Natural killer cell (primary cell): ENCODE measurements around the gene PAAF1. TPM values are rescaled to one million over a fixed set of nuclear protein-coding genes. Genes with fewer than 3 reads are reported as not detected.

Experiments
- ATAC-seq, 3 donors: fragments of 150-1000 bp in 2 of 3; fragments of 200-7000 bp in 1 of 3; cut with Tn5 transposase; 1 replicate in 1 of 3; 2 replicates in 2 of 3; pipeline ENCODE4 v1.10.0; 2021; ENCODE audit warnings: mild to moderate bottlenecking in 2 of 3, moderate library complexity in 2 of 3
- DNase-seq, 2 donors: peaks; one replicate each; pipeline versions ENCODE4 v3.0.0 to v3.0.0-alpha.2; 2013 to 2021; ENCODE audit warnings: mixed read lengths in 1 of 2
- H3K27ac ChIP-seq: one replicate; pipeline ENCODE4 v1.5.1; 2013; ENCODE audit warnings: mild to moderate bottlenecking, low read length
- H3K27me3 ChIP-seq: one replicate; pipeline ENCODE4 v1.6.1; 2013; ENCODE audit warnings: low read length; ENCODE audit not compliant: control insufficient read depth, insufficient read depth
- H3K36me3 ChIP-seq: one replicate; pipeline ENCODE4 v1.6.1; 2013; ENCODE audit warnings: low read length; ENCODE audit not compliant: control insufficient read depth, insufficient read depth
- H3K4me1 ChIP-seq: one replicate; pipeline ENCODE4 v1.6.1; 2013; ENCODE audit warnings: low read length; ENCODE audit not compliant: control insufficient read depth, insufficient read depth
- H3K4me3 ChIP-seq: one replicate; pipeline ENCODE4 v1.5.1; 2013; ENCODE audit warnings: low read length
- H3K9me3 ChIP-seq: one replicate; pipeline ENCODE4 v1.6.1; 2013; ENCODE audit warnings: low read length; ENCODE audit not compliant: control insufficient read depth, insufficient read depth
- H3K27ac Mint-ChIP-seq, 2 donors: one replicate each; pipeline ENCODE4 v1.8.0; 2022; ENCODE audit warnings: mild to moderate bottlenecking in 2 of 2, mixed read lengths in 2 of 2, moderate library complexity in 1 of 2
- H3K27me3 Mint-ChIP-seq, 2 donors: one replicate each; pipeline ENCODE4 v1.8.0; 2022; ENCODE audit warnings: low read depth in 2 of 2, mixed read lengths in 2 of 2
- H3K36me3 Mint-ChIP-seq: one replicate; pipeline ENCODE4 v1.8.0; 2022; ENCODE audit warnings: mixed read lengths
- H3K4me1 Mint-ChIP-seq, 2 donors: one replicate each; pipeline ENCODE4 v1.8.0; 2022; ENCODE audit warnings: mixed read lengths in 2 of 2
- H3K4me3 Mint-ChIP-seq: one replicate; pipeline ENCODE4 v1.8.0; 2022; ENCODE audit warnings: mild to moderate bottlenecking, moderate library complexity, mixed read lengths
- H3K9me3 Mint-ChIP-seq, 2 donors: one replicate each; pipeline ENCODE4 v1.8.0; 2022; ENCODE audit warnings: mixed read lengths in 2 of 2
- WGBS: methylation state at CpG from one replicate; pipeline ENCODE4 v1.1.7; 2013; ENCODE audit warnings: missing lambda C conversion rate; ENCODE audit not compliant: insufficient coverage; 5-methylcytosine and 5-hydroxymethylcytosine counted together
- intact Hi-C: fragments of 100-400 bp; cut with micrococcal nuclease; formaldehyde crosslinking; loops from one replicate; pipeline ENCODE4 v1.14.2; 2022
- total RNA-seq, 4 donors: library from RNA; stranded (reverse); fragments of 120-200 nt in 1 of 4; gene quantifications; one replicate each; pipeline versions ENCODE4 v1.2.3 to v1.2.4, GENCODE V29; 2013 to 2022
- TF ChIP-seq, protein P1 (sequence below): fragments of 200-600 bp; IDR thresholded peaks from one replicate; pipeline ENCODE4 v1.8.0; 2022; ENCODE audit warnings: antibody characterized with exemption

PAAF1 gene
- total RNA-seq, 3 donors from 2014 or later (not counting 1 experiment from before 2014, with no cell fraction given) = 12.0 to 14.9 (median 13.7) TPM

- peaks cover 13% of the 10 kb centered on the region for H3K36me3 Mint-ChIP-seq
- H3K27ac Mint-ChIP-seq = peak overlapping the region; percentile 97 to 99
- TF ChIP-seq, protein P1, sequence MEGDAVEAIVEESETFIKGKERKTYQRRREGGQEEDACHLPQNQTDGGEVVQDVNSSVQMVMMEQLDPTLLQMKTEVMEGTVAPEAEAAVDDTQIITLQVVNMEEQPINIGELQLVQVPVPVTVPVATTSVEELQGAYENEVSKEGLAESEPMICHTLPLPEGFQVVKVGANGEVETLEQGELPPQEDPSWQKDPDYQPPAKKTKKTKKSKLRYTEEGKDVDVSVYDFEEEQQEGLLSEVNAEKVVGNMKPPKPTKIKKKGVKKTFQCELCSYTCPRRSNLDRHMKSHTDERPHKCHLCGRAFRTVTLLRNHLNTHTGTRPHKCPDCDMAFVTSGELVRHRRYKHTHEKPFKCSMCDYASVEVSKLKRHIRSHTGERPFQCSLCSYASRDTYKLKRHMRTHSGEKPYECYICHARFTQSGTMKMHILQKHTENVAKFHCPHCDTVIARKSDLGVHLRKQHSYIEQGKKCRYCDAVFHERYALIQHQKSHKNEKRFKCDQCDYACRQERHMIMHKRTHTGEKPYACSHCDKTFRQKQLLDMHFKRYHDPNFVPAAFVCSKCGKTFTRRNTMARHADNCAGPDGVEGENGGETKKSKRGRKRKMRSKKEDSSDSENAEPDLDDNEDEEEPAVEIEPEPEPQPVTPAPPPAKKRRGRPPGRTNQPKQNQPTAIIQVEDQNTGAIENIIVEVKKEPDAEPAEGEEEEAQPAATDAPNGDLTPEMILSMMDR = no peak
- peak overlapping the region; percentile 97 for H3K4me3 ChIP-seq
- intact Hi-C loops = loop anchor here (5.0 kb wide), 2 partner anchors 42 to 192 kb away; partner anchors contain the start of genes C2CD3 and PPME1
- DNase-seq (peak; percentile 53 to 91), ATAC-seq (peak; percentile 30 to 43 (median 31))
- H3K4me1 Mint-ChIP-seq = peaks cover 74 to 87% of the 10 kb centered on the region in 2 donors
- no peaks in the 10 kb centered on the region for H3K27me3 ChIP-seq
- 7% methylated on average over 5 of the region's 6 CpGs for WGBS
- no peaks in the 10 kb centered on the region for H3K9me3 Mint-ChIP-seq
- no peaks in the 10 kb centered on the region for H3K27me3 Mint-ChIP-seq
- H3K4me3 Mint-ChIP-seq = peak overlapping the region; percentile 100
- peak overlapping the region; percentile 98 for H3K27ac ChIP-seq
- H3K4me1 ChIP-seq = peaks cover 76% of the 10 kb centered on the region
- H3K9me3 ChIP-seq = no peaks in the 10 kb centered on the region
- peaks cover 58% of the 10 kb centered on the region for H3K36me3 ChIP-seq
These were observed 103.5 kb downstream of the PAAF1 start for GRCh38 chr11:73980001-73980961.

Other genes starting within 250 kb of the PAAF1 start
- 1 to 10 TPM; 2.9 to 4.3 (median 3.9) TPM for gene PLEKHB1, start 230.4 kb upstream of the PAAF1 start, total RNA-seq
- 100 to 1,000 TPM in 1 of 3 donors, 10 to 100 TPM in 2; 72.2 to 107 (median 97.7) TPM for gene RAB6A, start 115.9 kb upstream of the PAAF1 start, total RNA-seq
- 10 to 100 TPM; 19.5 to 24.9 (median 21.2) TPM for gene MRPL48, start 89.1 kb upstream of the PAAF1 start, total RNA-seq
- 10 to 100 TPM; 23.0 to 32.9 (median 26.0) TPM for gene COA4, start 153 bp upstream of the PAAF1 start, total RNA-seq
- gene DNAJB13, start 74.0 kb downstream of the PAAF1 start, total RNA-seq = under 1 TPM in 1 of 3 donors, not detected in 2; 0.45 TPM
- 100 to 1,000 TPM; 463 to 946 (median 562) TPM for gene UCP2, start 105.8 kb downstream of the PAAF1 start, total RNA-seq
- 1 to 10 TPM; 7.8 to 8.6 (median 8.5) TPM for gene UCP3, start 132.1 kb downstream of the PAAF1 start, total RNA-seq